HepG2 (cell line): ENCODE measurements around the gene MYO1C. TPM values are rescaled to one million over a fixed set of nuclear protein-coding genes. Genes with fewer than 3 reads are reported as not detected.

Experiments
- ATAC-seq: fragments of 200-7000 bp; cut with Tn5 transposase; 3 replicates; pipeline ENCODE4 v1.9.1; 2020; ENCODE audit warnings: mild to moderate bottlenecking, moderate library complexity
- BruUV-seq: library from RNA; stranded (reverse); fragments of 400-500 nt; replicated peaks from 2 replicates; lab custom pipeline; 2021; lab: Mats Ljungman, UMichigan
- CTCF ChIA-PET: fragments of 300-600 bp; formaldehyde crosslinking; extraction: SDS; loops from one replicate; lab custom pipeline; 2021; ENCODE audit warnings: low total read pairs, inconsistent platforms, low intra/inter-chr PET ratio; lab: Yijun Ruan, JAX
- POLR2A ChIA-PET: fragments of 350-600 bp; sonication (Branson Sonifier 250); formaldehyde crosslinking; loops from one replicate; lab custom pipeline; 2020; ENCODE audit warnings: antibody characterized with exemption, inconsistent platforms; lab: Yijun Ruan, JAX
- DNase-seq: peaks from one replicate; pipeline ENCODE4 v3.0.0-alpha.2; 2015; ENCODE audit warnings: low spot score
- FAIRE-seq: peaks from 3 replicates; lab custom pipeline; 2011; peaks lifted over from hg19 to GRCh38; lab: Jason Lieb, UNC
- H2AFZ ChIP-seq: one replicate; pipeline ENCODE4 v1.6.1; 2011; ENCODE audit warnings: low read length, inconsistent platforms
- H3K27ac ChIP-seq: fragments of 300-600 bp; 3 replicates; pipeline ENCODE4 v1.8.0; 2011; ENCODE audit warnings: mixed run types, mild to moderate bottlenecking, mixed read lengths, low read length, inconsistent platforms; ENCODE audit not compliant: insufficient read depth; ENCODE audit errors: extremely low read length
- H3K27me3 ChIP-seq, 2 experiments: fragments of 200-600 bp in 1 of 2; 2 replicates in 1 of 2; 3 replicates in 1 of 2; pipeline versions ENCODE4 v1.6.0 to v1.8.0; 2011; ENCODE audit warnings: low read length in 2 of 2, mild to moderate bottlenecking in 2 of 2, moderate library complexity in 2 of 2, inconsistent platforms in 1 of 2; ENCODE audit not compliant: insufficient read depth in 2 of 2, control insufficient read depth in 1 of 2
- H3K36me3 ChIP-seq, 2 experiments: fragments of 200-600 bp in 1 of 2; replicated peaks in 1 of 2; 2 replicates in 1 of 2; 3 replicates in 1 of 2; pipeline versions ENCODE4 v1.5.1 to v1.8.0; 2011; ENCODE audit warnings: low read length in 2 of 2, inconsistent platforms in 1 of 2; ENCODE audit not compliant: insufficient read depth in 2 of 2, control insufficient read depth in 1 of 2
- H3K4me1 ChIP-seq: 2 replicates; pipeline ENCODE4 v1.5.1; 2012; ENCODE audit warnings: low read length, inconsistent platforms; ENCODE audit not compliant: insufficient read depth
- H3K4me2 ChIP-seq: 2 replicates; pipeline ENCODE4 v1.6.0; 2011; ENCODE audit warnings: low read depth, low read length, inconsistent platforms
- H3K4me3 ChIP-seq, 3 experiments: fragments of 200-600 bp in 1 of 3; sonication (generic), shearing (Covaris generic) in 1 of 3; replicated peaks in 1 of 3; 2 replicates each; pipeline ENCODE4 v1.5.1; 2011 to 2016; ENCODE audit warnings: low read length in 3 of 3, inconsistent platforms in 2 of 3, low read depth in 2 of 3, mild to moderate bottlenecking in 2 of 3, control low read depth in 1 of 3, mixed read lengths in 1 of 3; ENCODE audit not compliant: insufficient read depth in 1 of 3
- H3K79me2 ChIP-seq: one replicate; pipeline ENCODE4 v1.6.1; 2011; ENCODE audit warnings: low read length, inconsistent platforms; ENCODE audit not compliant: insufficient read depth
- H3K9ac ChIP-seq: 2 replicates; pipeline ENCODE4 v1.6.0; 2011; ENCODE audit warnings: mild to moderate bottlenecking, low read depth, low read length, inconsistent platforms; ENCODE audit not compliant: insufficient read depth
- H3K9me3 ChIP-seq: 2 replicates; pipeline ENCODE4 v1.5.1; 2012; ENCODE audit warnings: mild to moderate bottlenecking, low read length
- H4K20me1 ChIP-seq: 2 replicates; pipeline ENCODE4 v1.6.0; 2011; ENCODE audit warnings: inconsistent platforms, mild to moderate bottlenecking, low read length, moderate library complexity; ENCODE audit not compliant: insufficient read depth
- HNRNPL ChIP-seq: fragments of 200-400 bp; formaldehyde crosslinking; IDR thresholded peaks from 2 replicates; pipeline ENCODE4 v1.6.1; 2017; ENCODE audit warnings: mild to moderate bottlenecking, low read depth, low read length
- ISX ChIP-seq: sonication (generic); formaldehyde crosslinking; conservative IDR thresholded peaks from 2 replicates; pipeline ENCODE4 v1.5.0; 2020; ENCODE audit warnings: missing genetic modification reagents
- KDM2A ChIP-seq: sonication (generic); formaldehyde crosslinking; IDR thresholded peaks from 2 replicates; pipeline ENCODE4 v1.4.0; 2020; ENCODE audit warnings: low read depth, missing genetic modification reagents, borderline replicate concordance
- MAZ ChIP-seq, 2 experiments: sonication (generic) in 1 of 2; formaldehyde crosslinking in 1 of 2; IDR thresholded peaks; 2 replicates each; pipeline versions ENCODE4 v1.5.0 to v1.6.1; 2012 to 2020; ENCODE audit warnings: low read depth in 2 of 2, mild to moderate bottlenecking in 2 of 2, borderline replicate concordance in 1 of 2, improper control_type of control experiment in 1 of 2, low read length in 1 of 2, missing genetic modification reagents in 1 of 2, moderate library complexity in 1 of 2
- MYNN ChIP-seq: sonication (generic); formaldehyde crosslinking; IDR thresholded peaks from 2 replicates; pipeline ENCODE4 v1.4.0; 2020; ENCODE audit warnings: mild to moderate bottlenecking, low read depth, missing genetic modification reagents
- NFYB ChIP-seq: sonication (generic); formaldehyde crosslinking; IDR thresholded peaks from 2 replicates; pipeline ENCODE4 v1.4.0; 2020; ENCODE audit warnings: missing genetic modification reagents
- PHF20 ChIP-seq: sonication (generic); formaldehyde crosslinking; IDR thresholded peaks from 2 replicates; pipeline ENCODE4 v1.5.0; 2020; ENCODE audit warnings: mild to moderate bottlenecking, missing genetic modification reagents
- RORA ChIP-seq: sonication (generic); formaldehyde crosslinking; IDR thresholded peaks from 2 replicates; pipeline ENCODE4 v1.5.0; 2020; ENCODE audit warnings: mild to moderate bottlenecking, missing genetic modification reagents, moderate library complexity
- SAP130 ChIP-seq: IDR thresholded peaks from 2 replicates; pipeline ENCODE4 v1.6.1; 2016; ENCODE audit warnings: low read depth
- SIN3A ChIP-seq: IDR thresholded peaks from 2 replicates; pipeline ENCODE4 v1.6.1; 2011; ENCODE audit warnings: low read depth, mild to moderate bottlenecking, control low read depth, low read length, borderline replicate concordance
- SIX1 ChIP-seq: sonication (generic); formaldehyde crosslinking; IDR thresholded peaks from 2 replicates; pipeline ENCODE4 v1.4.0; 2020; ENCODE audit warnings: missing genetic modification reagents, borderline replicate concordance
- SMC3 ChIP-seq: IDR thresholded peaks from 2 replicates; pipeline ENCODE4 v1.6.1; 2011; ENCODE audit warnings: low read length, improper control_type of control experiment
- SOX13 ChIP-seq, 3 experiments: fragments of 450-650 bp in 1 of 3; sonication (generic) in 1 of 3; formaldehyde crosslinking in 1 of 3; IDR thresholded peaks in 2 of 3; conservative IDR thresholded peaks in 1 of 3; 2 replicates each; pipeline versions ENCODE4 v1.5.0 to v1.6.1; 2016 to 2020; ENCODE audit warnings: antibody characterized with exemption in 1 of 3, mild to moderate bottlenecking in 1 of 3, missing compliant biosample characterization in 1 of 3, missing genetic modification reagents in 1 of 3, moderate library complexity in 1 of 3
- ZFP36L1 ChIP-seq: sonication (generic); formaldehyde crosslinking; IDR thresholded peaks from 2 replicates; pipeline ENCODE4 v1.8.0; 2022; ENCODE audit warnings: mild to moderate bottlenecking, missing genetic modification reagents, moderate library complexity
- ZMYM3 ChIP-seq: sonication (generic); formaldehyde crosslinking; IDR thresholded peaks from 2 replicates; pipeline ENCODE4 v1.5.1; 2020; ENCODE audit warnings: mild to moderate bottlenecking, missing genetic modification reagents
- ZNF501 ChIP-seq: sonication (generic); formaldehyde crosslinking; IDR thresholded peaks from 2 replicates; pipeline ENCODE4 v1.5.1; 2020; ENCODE audit warnings: mild to moderate bottlenecking, moderate library complexity, missing genetic modification reagents
- ZNF598 ChIP-seq: sonication (generic); formaldehyde crosslinking; IDR thresholded peaks from 2 replicates; pipeline ENCODE4 v1.5.1; 2020; ENCODE audit warnings: mild to moderate bottlenecking, missing genetic modification reagents, borderline replicate concordance
- ZNF616 ChIP-seq: sonication (generic); formaldehyde crosslinking; IDR thresholded peaks from 2 replicates; pipeline ENCODE4 v1.5.0; 2020; ENCODE audit warnings: low read depth, mild to moderate bottlenecking, missing genetic modification reagents
- ZNF777 ChIP-seq: sonication (generic); formaldehyde crosslinking; IDR thresholded peaks from 2 replicates; pipeline ENCODE4 v1.4.0; 2020; ENCODE audit warnings: missing genetic modification reagents
- ZNF790 ChIP-seq: sonication (generic); formaldehyde crosslinking; IDR thresholded peaks from 2 replicates; pipeline ENCODE4 v1.8.0; 2022; ENCODE audit warnings: missing genetic modification reagents, mild to moderate bottlenecking, borderline replicate concordance
- ZSCAN22 ChIP-seq: sonication (generic); formaldehyde crosslinking; IDR thresholded peaks from 2 replicates; pipeline ENCODE4 v1.4.0; 2020; ENCODE audit warnings: mild to moderate bottlenecking, missing genetic modification reagents
- WGBS: methylation state at CpG from one replicate; pipeline ENCODE4 v1.1.6; 2017; ENCODE audit warnings: low lambda C conversion rate; 5-methylcytosine and 5-hydroxymethylcytosine counted together
- in situ Hi-C: cut with HindIII; loops from 2 replicates; pipeline ENCODE4 v1.10.0; 2017; ENCODE audit warnings: low pct_unique_long_range_greater_than_20kb; ENCODE audit not compliant: extremely low pct_ligation_motif_present
- intact Hi-C: fragments of 100-400 bp; cut with micrococcal nuclease; formaldehyde crosslinking; loops from one replicate; pipeline ENCODE4 v1.10.0; 2022; ENCODE audit not compliant: unreplicated experiment
- polyA plus RNA-seq, 8 experiments: library from polyadenylated mRNA; depleted of rRNA in 3 of 8; stranded (reverse) in 7 of 8; unstranded in 1 of 8; fragments of >200 nt; fragmentation: Illumina TruSeq in 4 of 8; extraction: Trizol in 4 of 8; gene quantifications; 2 replicates each; pipeline versions ENCODE4 v1.2.1 to v1.2.3, GENCODE V29; 2011 to 2016; ENCODE audit warnings: low read depth in 4 of 8, missing spikeins in 1 of 8, mixed read lengths in 1 of 8; ENCODE audit not compliant: insufficient read depth in 1 of 8
- total RNA-seq, 5 experiments: library from RNA; depleted of rRNA; stranded (reverse); fragments of >200 nt; fragmentation: Illumina TruSeq; extraction: Trizol; gene quantifications; 2 replicates each; pipeline ENCODE4 v1.2.3, GENCODE V29; 2016; ENCODE audit warnings: low read depth in 1 of 5
- TF ChIP-seq, protein P1 (sequence below): sonication (generic); formaldehyde crosslinking; IDR thresholded peaks from 2 replicates; pipeline ENCODE4 v1.8.0; 2023; ENCODE audit warnings: mild to moderate bottlenecking, missing genetic modification reagents
- TF ChIP-seq, protein P2 (sequence below): sonication (generic); formaldehyde crosslinking; IDR thresholded peaks from 2 replicates; pipeline ENCODE4 v1.8.0; 2022; ENCODE audit warnings: low read depth, missing genetic modification reagents

Gene MYO1C
- total and polyA plus RNA-seq, 2 of the 13 experiments (the other 11 are each of a cell fraction or from before 2014, with no cell fraction given): 22.7 to 40.8 TPM

DNA sequence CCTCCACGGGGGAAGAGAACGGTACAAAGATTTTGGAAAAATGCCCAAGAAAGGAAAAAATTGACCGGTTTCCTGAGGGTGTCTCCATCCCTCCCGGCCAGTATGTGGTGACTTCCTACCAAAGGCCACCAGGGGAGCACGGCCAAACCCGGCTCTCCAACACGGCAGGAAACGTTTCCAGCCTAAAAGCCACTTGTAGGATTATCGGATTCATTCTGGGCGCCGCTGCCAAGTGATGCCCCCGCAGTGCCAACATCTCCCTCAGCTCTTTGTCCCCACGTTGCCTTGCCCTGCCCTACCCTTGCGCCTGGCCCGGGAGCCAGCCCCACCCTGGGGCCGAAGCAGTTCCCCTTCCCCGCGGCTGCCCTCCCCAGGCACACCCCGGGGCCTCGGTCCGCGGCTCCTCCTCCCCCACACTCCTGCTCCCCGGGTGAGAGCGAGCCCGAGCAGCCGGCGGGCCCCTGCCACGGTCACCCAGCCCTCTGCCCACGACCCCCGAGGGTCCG is 37.1 kb downstream of the MYO1C start:
- WGBS: 2% methylated on average over 27 of the region's 31 CpGs
- peaks cover 49% of the 10 kb centered on the region for H3K4me1 ChIP-seq
- ATAC-seq: peak; percentile 64
- intact Hi-C loops (loop anchor here (1.0 kb wide), 2 partner anchors 36 to 60 kb away; no protein-coding TSS in a partner anchor), in situ Hi-C loops (no loop called here)
- no peak overlapping the region for H2AFZ ChIP-seq
- peak overlapping the region; percentile 89 to 99 (median 98) for H3K4me3 ChIP-seq
- FAIRE-seq: peak; percentile 48
- no peaks in the 10 kb centered on the region for H3K36me3 ChIP-seq
- ChIA-PET CTCF (interaction anchor here (2.3 kb wide), 1 partner anchor 60 kb away, joined by 7 read pairs; no protein-coding TSS in a partner anchor), POLR2A (interaction anchor here (1.1 to 3.0 kb wide), 5 partner anchors 13 to 61 kb away, joined by 4 to 21 read pairs (median 17); partner anchors contain the start of genes INPP5K and MYO1C)
- peaks cover 54% of the 10 kb centered on the region for H3K79me2 ChIP-seq
- H3K27me3 ChIP-seq: no peaks in the 10 kb centered on the region; a peak in 1 of 5 replicates
- no TSS peak for BruUV-seq
- H3K9me3 ChIP-seq: no peaks in the 10 kb centered on the region
- H3K4me2 ChIP-seq: peak overlapping the region; percentile 85
- H4K20me1 ChIP-seq: peaks cover 13% of the 10 kb centered on the region; the same call in 1 of the 2 replicates
- DNase-seq: peak; percentile 62
- peak overlapping the region; percentile 99 for H3K27ac ChIP-seq
- H3K9ac ChIP-seq: peak overlapping the region; percentile 98
- TF ChIP-seq ZNF790 (CRISPR knock-in tag): no peak
- no peak for TF ChIP-seq SOX13 (IDR thresholded peaks at IDR 0.05)
- no peak for TF ChIP-seq SOX13 (CRISPR knock-in tag; conservative IDR thresholded peaks at IDR 0.05 in 1 of 2, IDR thresholded peaks at IDR 0.05 in 1 of 2)
- TF ChIP-seq HNRNPL: 0 out of 2 replicates have a peak, but pooled peaks have one; percentile 23
- 0 out of 2 replicates have a peak, but pooled peaks have one; percentile 10 for TF ChIP-seq ZNF616 (CRISPR knock-in tag)
- no peak for TF ChIP-seq ZSCAN22 (CRISPR knock-in tag)
- TF ChIP-seq ZMYM3 (CRISPR knock-in tag): no peak
- TF ChIP-seq ZNF501 (CRISPR knock-in tag): no peak
- no peak for TF ChIP-seq PHF20 (CRISPR knock-in tag)
- TF ChIP-seq ZNF777 (CRISPR knock-in tag): peak; percentile 30; the same call in 1 of the 2 replicates
- no peak for TF ChIP-seq RORA (CRISPR knock-in tag)
- no peak for TF ChIP-seq ZNF598 (CRISPR knock-in tag)
- TF ChIP-seq SMC3: peak; percentile 47; the same call in 1 of the 2 replicates
- TF ChIP-seq SAP130 (CRISPR knock-in tag): peak; percentile 35; the same call in 1 of the 2 replicates
- TF ChIP-seq, protein P1, sequence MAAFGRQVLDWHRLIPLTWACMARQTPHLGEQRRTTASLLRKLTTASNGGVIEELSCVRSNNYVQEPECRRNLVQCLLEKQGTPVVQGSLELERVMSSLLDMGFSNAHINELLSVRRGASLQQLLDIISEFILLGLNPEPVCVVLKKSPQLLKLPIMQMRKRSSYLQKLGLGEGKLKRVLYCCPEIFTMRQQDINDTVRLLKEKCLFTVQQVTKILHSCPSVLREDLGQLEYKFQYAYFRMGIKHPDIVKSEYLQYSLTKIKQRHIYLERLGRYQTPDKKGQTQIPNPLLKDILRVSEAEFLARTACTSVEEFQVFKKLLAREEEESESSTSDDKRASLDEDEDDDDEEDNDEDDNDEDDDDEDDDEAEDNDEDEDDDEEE (CRISPR knock-in tag): no peak
- no peak for TF ChIP-seq MYNN (CRISPR knock-in tag)
- TF ChIP-seq ZFP36L1 (CRISPR knock-in tag): 0 out of 2 replicates have a peak, but pooled peaks have one; percentile 13
- TF ChIP-seq, protein P2, sequence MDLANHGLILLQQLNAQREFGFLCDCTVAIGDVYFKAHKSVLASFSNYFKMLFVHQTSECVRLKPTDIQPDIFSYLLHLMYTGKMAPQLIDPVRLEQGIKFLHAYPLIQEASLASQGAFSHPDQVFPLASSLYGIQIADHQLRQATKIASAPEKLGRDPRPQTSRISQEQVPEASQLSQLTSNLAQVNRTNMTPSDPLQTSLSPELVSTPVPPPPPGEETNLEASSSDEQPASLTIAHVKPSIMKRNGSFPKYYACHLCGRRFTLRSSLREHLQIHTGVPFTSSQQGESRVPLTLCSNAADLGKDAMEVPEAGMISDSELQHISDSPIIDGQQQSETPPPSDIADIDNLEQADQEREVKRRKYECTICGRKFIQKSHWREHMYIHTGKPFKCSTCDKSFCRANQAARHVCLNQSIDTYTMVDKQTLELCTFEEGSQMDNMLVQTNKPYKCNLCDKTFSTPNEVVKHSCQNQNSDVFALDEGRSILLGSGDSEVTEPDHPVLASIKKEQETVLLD: no peak
- peak; percentile 54; the same call in 1 of the 2 replicates for TF ChIP-seq SIN3A
- no peak for TF ChIP-seq ISX (CRISPR knock-in tag)
- no peak for TF ChIP-seq SIX1 (CRISPR knock-in tag)
- peak; percentile 50; the same call in 1 of the 2 replicates for TF ChIP-seq KDM2A (CRISPR knock-in tag)
- no peak for TF ChIP-seq MAZ (IDR thresholded peaks at IDR 0.05; ENCODE audit: borderline replicate concordance, low read depth, low read length)
- TF ChIP-seq MAZ (CRISPR knock-in tag; IDR thresholded peaks at IDR 0.05; ENCODE audit: low read depth): peak; percentile 6
- no peak for TF ChIP-seq NFYB (CRISPR knock-in tag)
